K562 (cell line): ENCODE data around the gene ANK3. TPM values are rescaled to one million over a fixed set of nuclear protein-coding genes. Genes with fewer than 3 reads are reported as not detected.

Experiments
- BHLHE40 ChIP-seq: IDR thresholded peaks from 2 replicates; pipeline ENCODE4 v1.6.1; 2011; ENCODE audit warnings: low read length, improper control_type of control experiment
- CXXC5 ChIP-seq: fragments of 250-450 bp; sonication (Bioruptor Pico); IDR thresholded peaks from 2 replicates; pipeline ENCODE4 v1.8.0; 2022; ENCODE audit warnings: inconsistent platforms, mild to moderate bottlenecking, moderate library complexity
- EP300 ChIP-seq: IDR thresholded peaks from 2 replicates; pipeline ENCODE4 v1.6.1; 2012; ENCODE audit warnings: low read length, improper control_type of control experiment
- KDM2B ChIP-seq: fragments of 250-450 bp; sonication (Bioruptor Pico); IDR thresholded peaks from 2 replicates; pipeline ENCODE4 v1.8.0; 2021; ENCODE audit warnings: mild to moderate bottlenecking, moderate library complexity
- LCOR ChIP-seq: sonication (generic); formaldehyde crosslinking; IDR thresholded peaks from 2 replicates; pipeline ENCODE4 v1.8.0; 2022; ENCODE audit warnings: mild to moderate bottlenecking, missing genetic modification reagents
- MTF1 ChIP-seq: fragments of 250-450 bp; sonication (Bioruptor Pico); IDR thresholded peaks from 2 replicates; pipeline ENCODE4 v1.9.0; 2021; ENCODE audit warnings: moderate library complexity, mild to moderate bottlenecking, inconsistent platforms, borderline replicate concordance
- RCOR1 ChIP-seq, 2 experiments: IDR thresholded peaks; 2 replicates each; pipeline ENCODE4 v1.6.1; 2012; ENCODE audit warnings: low read depth in 2 of 2, low read length in 2 of 2, borderline replicate concordance in 1 of 2, improper control_type of control experiment in 1 of 2
- SMC3 ChIP-seq: conservative IDR thresholded peaks from 2 replicates; pipeline ENCODE4 v1.6.1; 2011; ENCODE audit warnings: low read depth, low read length, improper control_type of control experiment; ENCODE audit not compliant: insufficient read depth
- TBL1XR1 ChIP-seq, 2 experiments: IDR thresholded peaks; 2 replicates each; pipeline ENCODE4 v1.6.1; 2012; ENCODE audit warnings: improper control_type of control experiment in 2 of 2, low read length in 2 of 2, mild to moderate bottlenecking in 1 of 2
- ZNF165 ChIP-seq: fragments of 250-450 bp; sonication (Bioruptor Pico); IDR thresholded peaks from 2 replicates; pipeline ENCODE4 v1.4.0; 2020; ENCODE audit warnings: borderline replicate concordance
- ZNF696 ChIP-seq: fragments of 250-450 bp; sonication (Bioruptor Pico); conservative IDR thresholded peaks from 2 replicates; pipeline ENCODE4 v1.4.0; 2020; ENCODE audit warnings: mild to moderate bottlenecking, moderate library complexity
- polyA plus RNA-seq, 8 experiments: library from polyadenylated mRNA; depleted of rRNA in 4 of 8; stranded (reverse) in 5 of 8; unstranded in 3 of 8; fragments of >200 nt; fragmentation: Nextera tagmentation in 2 of 8; fragmentation: Illumina TruSeq in 1 of 8; extraction: Ambion mirVana in 2 of 8; extraction: Trizol in 1 of 8; gene quantifications; 2 replicates each; pipeline versions ENCODE4 v1.2.1 to v1.2.3, GENCODE V29; 2011 to 2014; ENCODE audit warnings: inconsistent platforms in 1 of 8, missing spikeins in 1 of 8
- total RNA-seq, 7 experiments: library from RNA; depleted of rRNA in 6 of 7; stranded (reverse); fragments of >200 nt in 6 of 7; fragmentation: Illumina TruSeq in 2 of 7; extraction: Trizol in 2 of 7; gene quantifications; 2 replicates each; pipeline versions ENCODE4 v1.2.1 to v1.2.3, GENCODE V29; 2011 to 2021; ENCODE audit warnings: low replicate concordance in 1 of 7
- TF ChIP-seq, protein P1 (sequence below): IDR thresholded peaks from 2 replicates; pipeline ENCODE4 v1.6.1; 2011; ENCODE audit not compliant: insufficient read length; ENCODE audit errors: extremely low read depth
- TF ChIP-seq, protein P2 (sequence below): sonication (generic); formaldehyde crosslinking; IDR thresholded peaks from 2 replicates; pipeline ENCODE4 v1.9.0; 2022; ENCODE audit warnings: mild to moderate bottlenecking, missing genetic modification reagents
- TF ChIP-seq, protein P3 (sequence below), 2 experiments: fragments of 450-650 bp; IDR thresholded peaks; 2 replicates each; pipeline ENCODE4 v1.6.1; 2016
- TF ChIP-seq, protein P4 (sequence below), 2 experiments: fragments of 450-650 bp; formaldehyde crosslinking in 1 of 2; IDR thresholded peaks; 2 replicates each; pipeline versions ENCODE4 v1.4.0 to v1.6.1; 2014 to 2020; ENCODE audit warnings: mild to moderate bottlenecking in 2 of 2, borderline replicate concordance in 1 of 2, low read depth in 1 of 2

Gene ANK3
- total and polyA plus RNA-seq, 9 of the 15 experiments (the other 6 are each of a cell fraction or from before 2014, with no cell fraction given) = 10.0 to 32.3 (median 17.9) TPM

DNA sequence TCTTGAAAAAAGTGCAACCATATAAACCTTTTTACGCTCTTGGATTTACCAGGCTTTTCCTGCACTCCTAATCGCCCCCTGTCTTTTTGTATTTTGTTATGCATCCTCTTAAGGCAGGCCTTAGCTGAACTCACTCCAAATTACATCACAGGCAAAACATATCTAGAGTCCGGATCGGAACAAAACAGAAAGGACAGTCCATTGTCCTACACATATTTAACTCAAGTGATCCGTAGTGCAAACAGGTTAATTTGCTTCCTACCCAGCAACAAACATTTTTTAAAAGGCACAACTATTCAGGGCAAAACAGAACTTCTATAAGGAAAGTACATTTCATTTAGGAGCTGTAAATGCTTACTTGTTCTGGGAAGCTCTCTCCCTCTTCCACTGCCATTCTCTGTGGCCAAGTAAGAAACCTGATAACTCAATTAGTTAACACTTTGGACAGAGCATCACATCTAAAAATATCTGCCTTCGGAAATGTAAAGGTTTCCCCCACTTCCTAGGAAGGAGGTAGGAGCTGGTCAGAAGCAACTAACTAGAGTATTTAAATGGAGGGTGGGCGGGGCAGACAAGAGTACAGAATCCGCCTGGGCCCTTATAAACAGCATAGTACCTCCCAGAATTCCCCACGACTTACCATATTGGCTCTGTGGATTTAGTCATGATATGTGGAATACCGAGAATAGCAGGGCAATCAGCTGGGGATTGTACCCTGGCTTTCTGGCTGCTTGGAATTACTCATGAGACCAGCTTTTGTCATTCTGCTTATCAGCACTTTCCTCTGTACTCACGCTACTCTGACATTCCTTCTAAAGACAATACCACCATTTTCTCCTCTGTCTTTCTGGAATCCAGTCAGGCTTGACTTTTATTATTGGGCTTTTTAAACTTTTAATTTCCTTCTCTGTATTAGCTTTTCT lies 89.5 kb downstream of the ANK3 start (continued):
- TF ChIP-seq TBL1XR1 (IDR thresholded peaks at IDR 0.05; ENCODE audit: low read length in 2 of 2) (peak in 1 of 2 experiments; percentile 42; a peak in 1 of 4 replicates), SMC3 (no peak), CXXC5 (CRISPR knock-in tag) (peak; percentile 50), LCOR (CRISPR knock-in tag) (peak; percentile 46; the same call in 1 of the 2 replicates), ZNF165 (CRISPR knock-in tag) (0 out of 2 replicates have a peak, but pooled peaks have one; percentile 8), MTF1 (no peak), EP300 (peak; percentile 54), BHLHE40 (peak; percentile 74), RCOR1 (IDR thresholded peaks at IDR 0.05; ENCODE audit: borderline replicate concordance in 1 of 2, low read depth in 2 of 2, low read length in 2 of 2) (peak in 1 of 2 experiments; percentile 63; a peak in 1 of 4 replicates), ZNF696 (CRISPR knock-in tag) (no peak), KDM2B (CRISPR knock-in tag) (no peak)
- TF ChIP-seq, protein P1, sequence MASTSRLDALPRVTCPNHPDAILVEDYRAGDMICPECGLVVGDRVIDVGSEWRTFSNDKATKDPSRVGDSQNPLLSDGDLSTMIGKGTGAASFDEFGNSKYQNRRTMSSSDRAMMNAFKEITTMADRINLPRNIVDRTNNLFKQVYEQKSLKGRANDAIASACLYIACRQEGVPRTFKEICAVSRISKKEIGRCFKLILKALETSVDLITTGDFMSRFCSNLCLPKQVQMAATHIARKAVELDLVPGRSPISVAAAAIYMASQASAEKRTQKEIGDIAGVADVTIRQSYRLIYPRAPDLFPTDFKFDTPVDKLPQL = no peak
- TF ChIP-seq, protein P2, sequence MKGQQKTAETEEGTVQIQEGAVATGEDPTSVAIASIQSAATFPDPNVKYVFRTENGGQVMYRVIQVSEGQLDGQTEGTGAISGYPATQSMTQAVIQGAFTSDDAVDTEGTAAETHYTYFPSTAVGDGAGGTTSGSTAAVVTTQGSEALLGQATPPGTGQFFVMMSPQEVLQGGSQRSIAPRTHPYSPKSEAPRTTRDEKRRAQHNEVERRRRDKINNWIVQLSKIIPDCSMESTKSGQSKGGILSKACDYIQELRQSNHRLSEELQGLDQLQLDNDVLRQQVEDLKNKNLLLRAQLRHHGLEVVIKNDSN (CRISPR knock-in tag) = no peak
- TF ChIP-seq, protein P3, sequence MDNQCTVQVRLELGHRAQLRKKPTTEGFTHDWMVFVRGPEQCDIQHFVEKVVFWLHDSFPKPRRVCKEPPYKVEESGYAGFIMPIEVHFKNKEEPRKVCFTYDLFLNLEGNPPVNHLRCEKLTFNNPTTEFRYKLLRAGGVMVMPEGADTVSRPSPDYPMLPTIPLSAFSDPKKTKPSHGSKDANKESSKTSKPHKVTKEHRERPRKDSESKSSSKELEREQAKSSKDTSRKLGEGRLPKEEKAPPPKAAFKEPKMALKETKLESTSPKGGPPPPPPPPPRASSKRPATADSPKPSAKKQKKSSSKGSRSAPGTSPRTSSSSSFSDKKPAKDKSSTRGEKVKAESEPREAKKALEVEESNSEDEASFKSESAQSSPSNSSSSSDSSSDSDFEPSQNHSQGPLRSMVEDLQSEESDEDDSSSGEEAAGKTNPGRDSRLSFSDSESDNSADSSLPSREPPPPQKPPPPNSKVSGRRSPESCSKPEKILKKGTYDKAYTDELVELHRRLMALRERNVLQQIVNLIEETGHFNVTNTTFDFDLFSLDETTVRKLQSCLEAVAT (IDR thresholded peaks at IDR 0.05) = peak; percentile 51 to 98
- TF ChIP-seq, protein P4, sequence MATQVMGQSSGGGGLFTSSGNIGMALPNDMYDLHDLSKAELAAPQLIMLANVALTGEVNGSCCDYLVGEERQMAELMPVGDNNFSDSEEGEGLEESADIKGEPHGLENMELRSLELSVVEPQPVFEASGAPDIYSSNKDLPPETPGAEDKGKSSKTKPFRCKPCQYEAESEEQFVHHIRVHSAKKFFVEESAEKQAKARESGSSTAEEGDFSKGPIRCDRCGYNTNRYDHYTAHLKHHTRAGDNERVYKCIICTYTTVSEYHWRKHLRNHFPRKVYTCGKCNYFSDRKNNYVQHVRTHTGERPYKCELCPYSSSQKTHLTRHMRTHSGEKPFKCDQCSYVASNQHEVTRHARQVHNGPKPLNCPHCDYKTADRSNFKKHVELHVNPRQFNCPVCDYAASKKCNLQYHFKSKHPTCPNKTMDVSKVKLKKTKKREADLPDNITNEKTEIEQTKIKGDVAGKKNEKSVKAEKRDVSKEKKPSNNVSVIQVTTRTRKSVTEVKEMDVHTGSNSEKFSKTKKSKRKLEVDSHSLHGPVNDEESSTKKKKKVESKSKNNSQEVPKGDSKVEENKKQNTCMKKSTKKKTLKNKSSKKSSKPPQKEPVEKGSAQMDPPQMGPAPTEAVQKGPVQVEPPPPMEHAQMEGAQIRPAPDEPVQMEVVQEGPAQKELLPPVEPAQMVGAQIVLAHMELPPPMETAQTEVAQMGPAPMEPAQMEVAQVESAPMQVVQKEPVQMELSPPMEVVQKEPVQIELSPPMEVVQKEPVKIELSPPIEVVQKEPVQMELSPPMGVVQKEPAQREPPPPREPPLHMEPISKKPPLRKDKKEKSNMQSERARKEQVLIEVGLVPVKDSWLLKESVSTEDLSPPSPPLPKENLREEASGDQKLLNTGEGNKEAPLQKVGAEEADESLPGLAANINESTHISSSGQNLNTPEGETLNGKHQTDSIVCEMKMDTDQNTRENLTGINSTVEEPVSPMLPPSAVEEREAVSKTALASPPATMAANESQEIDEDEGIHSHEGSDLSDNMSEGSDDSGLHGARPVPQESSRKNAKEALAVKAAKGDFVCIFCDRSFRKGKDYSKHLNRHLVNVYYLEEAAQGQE (IDR thresholded peaks at IDR 0.05; ENCODE audit: borderline replicate concordance) = peak; percentile 49
- TF ChIP-seq, protein P4 (CRISPR knock-in tag; IDR thresholded peaks at IDR 0.05; ENCODE audit: low read depth) = no peak
